ENCODE measurements around the gene RGS6.

DNA sequence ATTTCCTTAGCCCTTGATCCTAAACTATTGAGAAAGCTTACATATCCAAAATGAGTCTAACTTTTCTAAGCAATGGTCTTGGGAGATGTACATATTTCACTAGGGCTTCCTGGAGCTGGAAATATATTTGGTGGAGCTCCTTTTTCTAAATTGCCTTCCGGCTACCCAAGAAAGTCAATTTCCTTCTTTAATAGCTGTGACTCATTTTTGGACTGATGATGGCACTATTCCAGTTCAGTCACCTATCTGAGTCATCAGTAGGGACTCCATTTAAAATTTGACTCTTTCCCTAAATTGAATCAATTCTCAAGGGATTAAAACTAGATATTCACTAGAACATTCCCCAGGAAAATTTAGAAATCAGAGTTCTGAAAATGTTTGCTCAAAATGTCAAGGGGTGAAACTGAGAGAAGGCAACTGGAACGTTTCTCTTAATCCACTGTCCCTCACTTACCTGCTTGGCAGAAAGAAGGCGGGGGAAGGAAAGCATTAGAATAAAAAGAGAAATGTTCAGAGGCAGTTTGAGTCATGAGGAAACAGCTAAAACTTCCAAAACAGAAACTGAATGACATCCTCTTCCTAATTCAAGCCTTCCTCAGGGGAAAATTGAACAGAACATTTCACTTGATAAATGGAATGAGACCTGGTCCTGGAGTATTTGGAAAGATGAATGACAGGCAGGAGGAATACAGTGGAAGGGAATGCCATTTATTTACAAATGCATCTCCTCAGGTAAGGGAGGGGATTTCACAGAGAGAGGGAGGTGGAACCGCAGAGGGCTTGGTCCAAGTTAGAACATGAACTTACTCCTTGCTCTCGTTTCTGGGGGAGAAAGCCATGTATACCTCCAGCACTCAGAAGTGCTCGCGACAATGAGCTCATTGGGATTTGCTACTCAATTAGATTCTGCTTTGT is 91.2 kb downstream of the RGS6 start:
- TF ChIP-seq, protein P1, sequence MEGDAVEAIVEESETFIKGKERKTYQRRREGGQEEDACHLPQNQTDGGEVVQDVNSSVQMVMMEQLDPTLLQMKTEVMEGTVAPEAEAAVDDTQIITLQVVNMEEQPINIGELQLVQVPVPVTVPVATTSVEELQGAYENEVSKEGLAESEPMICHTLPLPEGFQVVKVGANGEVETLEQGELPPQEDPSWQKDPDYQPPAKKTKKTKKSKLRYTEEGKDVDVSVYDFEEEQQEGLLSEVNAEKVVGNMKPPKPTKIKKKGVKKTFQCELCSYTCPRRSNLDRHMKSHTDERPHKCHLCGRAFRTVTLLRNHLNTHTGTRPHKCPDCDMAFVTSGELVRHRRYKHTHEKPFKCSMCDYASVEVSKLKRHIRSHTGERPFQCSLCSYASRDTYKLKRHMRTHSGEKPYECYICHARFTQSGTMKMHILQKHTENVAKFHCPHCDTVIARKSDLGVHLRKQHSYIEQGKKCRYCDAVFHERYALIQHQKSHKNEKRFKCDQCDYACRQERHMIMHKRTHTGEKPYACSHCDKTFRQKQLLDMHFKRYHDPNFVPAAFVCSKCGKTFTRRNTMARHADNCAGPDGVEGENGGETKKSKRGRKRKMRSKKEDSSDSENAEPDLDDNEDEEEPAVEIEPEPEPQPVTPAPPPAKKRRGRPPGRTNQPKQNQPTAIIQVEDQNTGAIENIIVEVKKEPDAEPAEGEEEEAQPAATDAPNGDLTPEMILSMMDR (IDR thresholded peaks at IDR 0.05) = no peak
- TF ChIP-seq POLR2A (IDR thresholded peaks at IDR 0.05) (no peak), POLR2AphosphoS5 (IDR thresholded peaks at IDR 0.05) (no peak)
